ENCODE data around the gene NRARP.

- no peak for TF ChIP-seq POLR2A (IDR thresholded peaks at IDR 0.05; ENCODE audit: low read length)
- TF ChIP-seq GATA1 (IDR thresholded peaks at IDR 0.05; ENCODE audit: low read depth, low read length), result no peak
Observed at GRCh38 chr9:137319011-137319738, 17.1 kb upstream of the NRARP start.
